Measurements from ENCODE around the gene PPM1B.
"Not testable (repeated sequence)": the region's sequence is repeated elsewhere in the genome, so short reads cannot be mapped to it uniquely, and the experiment has no call there.

The PPM1B gene

DNA sequence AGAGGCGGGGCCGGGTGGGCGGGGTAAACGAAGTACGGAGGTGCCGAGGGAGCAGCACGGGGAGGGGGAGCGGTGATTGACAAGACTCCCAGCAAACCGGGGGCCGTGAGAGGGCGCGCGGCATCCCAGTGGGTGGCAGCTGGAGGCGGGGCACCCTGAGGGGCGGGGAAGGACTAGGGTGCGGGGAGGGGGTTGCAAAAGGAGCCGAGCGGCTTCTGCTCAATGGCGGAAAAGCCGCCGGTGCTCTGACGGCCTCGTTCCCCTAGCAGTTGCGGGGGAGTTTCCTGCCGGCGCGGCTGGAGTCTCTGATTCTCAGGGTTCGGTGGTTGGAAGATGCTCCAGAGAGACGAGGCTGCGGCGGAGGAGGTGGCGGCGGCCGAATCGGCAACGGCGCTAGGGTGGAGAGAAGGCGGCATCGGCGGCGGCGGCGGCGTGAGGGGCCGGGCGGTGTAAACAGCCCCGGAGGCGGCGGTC, at the start of gene PPM1B:
PPM1B (plus strand) TSS at position 195 of the 474 bp plus-strand sequence. CDS start 32,325 bp downstream, outside the sequence.
- DNase-seq, result no peak

DNA sequence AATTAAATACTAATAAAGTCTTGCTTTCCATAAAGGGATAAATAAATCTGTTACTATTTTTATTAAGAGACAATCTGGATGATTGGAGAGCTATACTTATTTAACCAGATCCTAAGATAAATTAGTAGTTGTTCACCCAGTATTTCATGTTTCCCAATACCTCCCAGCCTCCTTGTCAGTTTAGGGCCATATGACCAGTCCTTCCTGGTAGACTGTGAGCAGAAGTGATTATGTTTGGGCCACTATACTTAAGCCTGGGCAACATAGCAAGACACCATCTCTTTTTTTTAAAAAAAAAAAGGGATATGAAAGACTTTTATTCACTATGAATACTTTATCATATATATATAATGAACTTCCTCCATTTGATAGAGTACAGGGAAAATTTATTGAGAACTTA, 48.8 kb upstream of the PPM1B start:
- DNase-seq, result no peak

DNA sequence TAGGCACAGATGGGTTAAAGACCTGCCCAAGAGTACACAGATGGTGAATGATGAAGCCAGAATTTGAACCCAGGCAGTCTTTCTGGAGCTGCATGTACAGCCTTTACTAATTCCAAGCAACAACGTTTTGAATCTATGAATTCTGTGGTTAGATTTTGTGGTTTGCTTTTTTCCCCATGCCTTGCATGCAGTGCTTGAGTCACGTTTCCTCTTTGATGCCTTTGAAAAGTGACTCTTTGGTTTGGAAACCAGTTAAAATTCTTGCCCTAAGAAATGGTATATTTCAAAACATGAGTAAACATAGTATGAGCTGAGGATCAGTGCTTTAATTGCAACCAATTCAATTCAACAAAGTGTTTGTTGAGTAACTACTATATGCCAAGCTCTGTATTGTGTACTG, 48.2 kb upstream of the PPM1B start:
- peak; percentile 34 for DNase-seq

DNA sequence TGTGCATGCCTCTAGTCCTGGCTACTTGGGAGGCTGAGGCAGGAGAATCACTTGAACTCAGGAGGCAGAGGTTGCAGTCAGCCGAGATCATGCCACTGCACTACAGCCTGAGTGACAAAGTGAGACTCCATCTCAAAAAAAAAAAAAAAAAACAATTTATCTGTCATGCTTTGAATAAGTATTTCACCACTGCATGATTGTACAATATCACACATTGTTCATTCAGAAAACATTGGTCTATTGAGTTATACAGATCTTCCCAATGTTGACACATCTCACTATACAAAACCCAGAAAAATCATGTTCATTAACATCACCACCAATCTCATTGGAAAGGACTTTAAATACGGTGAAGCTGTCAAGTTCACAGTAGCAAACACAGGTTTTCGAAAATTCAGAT, 46.8 kb upstream of the PPM1B start:
- no peak for DNase-seq

DNA sequence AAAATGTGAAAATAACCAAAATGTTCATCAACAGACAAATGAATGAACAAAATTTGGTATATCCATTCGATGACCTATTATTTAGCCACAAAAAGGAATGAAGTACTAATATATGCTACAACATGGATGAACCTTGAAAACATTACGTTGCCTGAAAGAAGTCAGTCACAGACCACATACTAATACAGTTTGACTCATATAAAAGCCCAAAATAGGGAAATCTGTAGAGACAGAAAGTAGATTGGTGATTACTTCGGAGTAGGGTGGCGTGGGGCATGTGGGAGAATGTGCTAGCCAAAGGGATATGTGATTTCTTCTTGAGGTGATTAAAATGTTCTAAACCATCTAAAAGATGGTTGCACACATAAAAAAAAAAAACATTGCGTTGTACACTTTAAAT, 44.2 kb upstream of the PPM1B start:
- no peak for DNase-seq

DNA sequence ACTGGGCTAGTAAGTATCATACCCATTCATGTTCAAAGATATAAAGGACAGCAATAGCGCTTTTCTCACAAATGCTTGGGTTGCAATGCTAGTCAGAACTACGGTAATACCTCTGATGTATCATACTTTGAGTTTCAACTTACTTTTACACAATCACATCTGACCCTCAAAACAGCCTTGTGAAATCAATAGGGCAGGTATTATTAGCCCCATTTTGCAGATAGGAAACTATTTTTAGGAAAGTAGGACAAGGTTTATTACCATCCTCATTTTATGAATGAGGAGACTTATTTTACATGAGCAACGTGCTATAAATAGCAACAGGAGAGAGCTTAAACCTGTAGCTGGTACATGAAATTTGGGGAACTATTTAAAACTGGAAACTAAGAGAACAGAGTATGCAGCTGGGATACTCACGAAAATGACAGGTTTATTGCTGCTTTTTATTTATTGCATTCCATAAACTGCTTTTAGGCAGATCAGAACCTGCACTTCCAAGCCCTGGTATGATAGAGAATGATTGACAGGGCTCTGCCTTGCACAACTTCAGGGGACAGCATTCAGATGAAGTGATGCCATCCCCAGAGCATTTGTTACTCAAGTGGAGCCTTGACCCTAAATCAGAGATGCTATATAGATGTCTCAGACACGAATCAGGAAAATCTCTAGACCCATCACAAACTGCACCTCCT, 42.4 kb upstream of the PPM1B start:
- DNase-seq, result no peak

DNA sequence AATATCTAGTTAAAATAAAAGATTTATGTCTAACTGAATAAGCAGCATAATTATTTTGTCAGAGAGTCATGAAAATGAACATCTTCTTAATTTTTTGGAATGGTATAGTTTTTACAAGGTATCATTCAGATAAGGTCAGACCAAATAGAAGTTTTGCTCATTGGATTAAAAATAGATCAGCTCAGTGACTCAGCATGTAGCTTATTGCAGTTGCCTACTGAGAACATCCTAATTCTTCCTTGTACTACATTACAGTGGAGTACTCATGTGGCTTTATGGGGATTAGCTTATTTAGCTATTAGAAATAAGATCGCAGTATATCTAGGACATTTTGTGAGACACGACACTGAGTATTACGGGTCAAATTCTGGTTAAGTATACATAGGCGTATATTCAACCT, 38.2 kb upstream of the PPM1B start:
- peak; percentile 21 for DNase-seq

DNA sequence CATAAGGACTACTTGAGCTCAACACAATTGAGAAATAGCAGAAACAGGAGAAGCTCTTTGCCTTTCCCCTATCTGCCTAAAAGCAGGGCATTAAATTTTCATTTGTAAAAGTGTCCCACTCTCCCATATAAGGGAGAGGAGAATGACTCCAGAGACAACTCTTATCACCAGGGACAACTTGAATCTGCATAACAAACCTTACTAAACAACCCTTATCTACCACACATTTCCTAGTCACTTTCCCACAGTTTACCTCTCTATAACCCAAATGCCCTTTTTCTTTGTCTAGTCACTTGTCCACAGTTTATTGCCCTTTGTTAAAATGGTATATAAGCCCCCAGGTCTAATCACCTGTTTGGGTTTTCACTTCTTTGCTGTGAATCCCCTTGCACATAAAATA, 37.5 kb upstream of the PPM1B start:
- DNase-seq, result no peak

DNA sequence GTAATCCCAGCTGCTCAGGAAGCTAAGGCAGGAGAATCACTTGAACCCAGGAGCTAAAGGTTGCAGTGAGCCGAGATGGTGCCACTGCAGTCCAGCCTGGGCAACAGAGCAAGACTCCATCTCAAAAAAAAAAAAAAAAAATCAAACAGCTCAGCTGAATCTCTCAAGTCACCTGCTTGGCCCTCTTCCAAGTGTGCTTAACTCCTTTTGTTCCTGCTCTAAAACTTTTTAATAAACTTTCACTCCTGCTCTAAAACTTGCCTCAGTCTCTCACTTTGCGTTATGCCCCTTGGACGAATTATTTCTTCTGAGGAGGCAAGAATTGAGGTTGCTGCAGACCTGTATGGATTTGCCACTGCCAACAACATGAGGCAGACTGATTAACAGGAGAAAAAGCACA, 35.1 kb upstream of the PPM1B start:
- DNase-seq, result not testable (repeated sequence)

DNA sequence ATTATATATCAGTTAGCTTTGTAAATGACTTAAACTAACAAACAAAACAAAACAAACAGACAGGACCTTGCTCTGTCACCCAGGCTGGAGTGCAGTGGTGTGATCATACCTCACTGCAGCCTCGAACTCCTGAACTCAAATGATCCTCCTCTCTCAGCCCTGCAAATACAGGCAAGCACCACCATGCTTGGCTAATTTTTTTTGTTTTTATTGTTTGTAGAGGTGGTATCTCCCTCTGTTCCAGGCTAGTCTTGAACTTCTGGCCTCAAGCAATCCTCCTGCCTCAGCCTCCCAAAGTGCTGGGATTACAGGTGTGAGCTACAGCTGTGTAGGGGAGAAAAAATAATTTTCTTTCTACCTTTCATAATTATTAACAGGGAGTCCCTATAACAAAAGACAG, 33.8 kb upstream of the PPM1B start:
- DNase-seq, result no peak

DNA sequence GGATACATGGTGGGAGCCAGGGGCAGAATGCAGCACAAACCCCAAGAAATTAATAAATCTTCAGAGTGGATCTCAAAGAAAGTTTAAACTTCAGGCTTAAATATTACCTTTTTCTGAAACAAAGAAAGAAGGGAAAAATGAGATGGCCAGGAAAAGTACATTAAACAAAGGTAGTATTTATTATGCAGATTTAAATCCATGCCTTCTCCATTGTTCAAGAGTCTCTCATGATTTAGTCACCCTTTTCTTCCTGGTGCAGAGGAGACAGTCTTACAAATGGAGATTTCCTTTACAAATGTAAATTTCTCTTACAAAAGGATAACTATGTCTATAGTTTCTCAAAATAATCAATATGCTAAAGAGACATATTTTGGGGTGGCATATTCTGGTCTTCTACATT, 33.4 kb upstream of the PPM1B start:
- peak; percentile 1 for DNase-seq

DNA sequence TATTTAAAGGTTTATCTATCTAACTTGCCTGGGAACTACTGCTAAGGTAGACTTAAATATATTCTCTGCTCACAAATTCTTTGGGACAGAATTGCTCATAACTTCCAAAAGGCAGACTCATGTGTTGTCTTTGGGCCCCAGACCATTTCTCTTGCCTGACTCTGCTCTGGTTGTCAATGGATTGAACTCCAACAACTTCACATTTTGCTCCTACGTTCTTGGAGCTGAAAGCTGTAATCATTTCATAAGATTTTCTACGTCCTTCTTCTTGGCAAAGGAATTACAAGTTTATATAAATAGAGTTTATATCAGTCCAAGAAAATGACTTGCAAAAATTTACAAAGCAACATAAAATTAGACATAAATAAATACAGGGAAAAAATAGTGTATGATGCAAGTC, 32.9 kb upstream of the PPM1B start:
- peak; percentile 12 for DNase-seq

DNA sequence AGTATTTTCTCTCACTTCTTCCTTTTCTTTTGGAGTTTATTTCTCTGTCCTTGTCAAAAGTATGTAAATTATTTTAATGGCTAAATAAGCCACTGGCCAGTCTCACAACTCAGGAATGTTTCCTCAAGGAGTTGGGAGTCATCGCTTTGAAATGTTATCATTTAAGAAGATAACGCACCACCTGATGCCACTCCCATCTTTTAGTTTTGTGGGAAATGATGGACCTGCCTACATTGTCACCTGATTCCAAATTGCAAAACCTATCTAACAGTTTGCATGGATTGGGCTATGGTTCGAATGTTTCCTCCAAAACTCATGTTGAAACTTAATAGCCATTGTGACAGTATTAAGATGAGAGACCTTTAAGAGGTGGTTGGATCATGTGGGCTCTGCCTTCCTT, 32.4 kb upstream of the PPM1B start:
- DNase-seq, result peak; percentile 49

DNA sequence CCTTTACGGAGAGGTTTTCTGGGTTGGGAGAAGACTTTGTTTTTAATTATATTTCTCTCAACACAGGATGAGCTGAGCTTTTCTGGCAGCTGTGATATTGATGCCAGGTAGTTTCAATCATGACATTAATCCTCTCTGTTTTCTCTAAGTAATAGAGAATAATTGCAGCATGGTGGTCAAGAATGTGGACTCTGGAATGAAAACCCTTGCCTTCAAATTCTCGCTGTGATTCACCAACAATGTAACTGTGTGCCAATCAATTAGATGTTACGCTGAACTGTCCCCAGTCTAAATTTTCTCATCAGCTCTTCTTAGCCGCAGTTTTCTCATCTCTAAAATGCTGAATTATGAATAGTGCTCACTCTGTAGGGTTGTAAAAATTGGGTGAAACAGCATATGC, 31.6 kb upstream of the PPM1B start:
- DNase-seq, result no peak

DNA sequence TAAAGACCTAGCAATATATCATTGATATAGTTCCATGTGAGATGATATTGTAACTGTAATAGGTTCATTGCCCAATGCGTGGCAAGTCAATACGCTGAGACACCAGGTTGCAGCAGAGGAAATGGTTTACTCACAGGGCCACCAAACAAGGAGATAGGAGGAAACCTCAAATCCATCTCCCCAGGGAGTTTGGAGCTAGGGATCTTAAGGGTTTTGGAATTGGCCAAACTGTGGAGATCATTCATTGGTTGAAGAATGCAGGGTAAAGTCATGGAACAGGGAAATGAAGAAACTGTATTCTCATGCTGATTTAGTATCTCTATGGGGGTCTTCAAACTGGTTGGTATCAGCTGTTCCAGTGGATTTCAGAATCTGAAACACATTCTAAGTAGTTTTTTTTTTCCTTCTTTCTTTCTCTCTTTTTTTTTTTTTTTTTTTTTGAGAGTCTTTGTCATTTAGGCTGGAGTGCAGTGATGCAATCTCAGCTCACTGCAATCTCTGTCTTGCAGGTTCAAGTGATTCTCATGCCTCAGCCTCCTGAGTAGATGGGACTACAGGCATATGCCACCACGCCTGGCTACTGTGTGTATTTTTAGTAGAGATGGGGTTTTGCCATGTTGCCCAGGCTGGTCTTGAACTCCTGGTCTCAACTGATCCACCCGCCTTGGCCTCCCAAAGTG, 30.7 kb upstream of the PPM1B start:
- no peak for DNase-seq

DNA sequence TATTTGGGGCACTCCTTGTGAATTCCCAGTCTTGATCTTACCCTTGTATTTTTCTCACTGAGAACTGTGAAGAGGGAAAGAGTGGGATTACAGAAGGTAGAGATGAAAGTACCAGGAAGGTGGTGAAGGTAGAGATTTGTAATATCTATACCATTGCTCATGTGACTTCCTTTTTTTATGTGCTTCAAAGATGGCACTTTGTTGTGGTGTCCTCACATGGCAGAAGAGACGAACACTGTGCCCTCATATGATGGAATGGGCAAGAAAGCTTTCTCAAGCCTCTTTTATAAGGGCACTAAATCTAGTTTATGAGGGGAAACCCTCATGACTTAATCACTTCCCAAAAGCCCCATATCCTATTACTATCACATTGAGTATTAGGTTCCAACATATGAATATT, 28.9 kb upstream of the PPM1B start:
- DNase-seq, result no peak

DNA sequence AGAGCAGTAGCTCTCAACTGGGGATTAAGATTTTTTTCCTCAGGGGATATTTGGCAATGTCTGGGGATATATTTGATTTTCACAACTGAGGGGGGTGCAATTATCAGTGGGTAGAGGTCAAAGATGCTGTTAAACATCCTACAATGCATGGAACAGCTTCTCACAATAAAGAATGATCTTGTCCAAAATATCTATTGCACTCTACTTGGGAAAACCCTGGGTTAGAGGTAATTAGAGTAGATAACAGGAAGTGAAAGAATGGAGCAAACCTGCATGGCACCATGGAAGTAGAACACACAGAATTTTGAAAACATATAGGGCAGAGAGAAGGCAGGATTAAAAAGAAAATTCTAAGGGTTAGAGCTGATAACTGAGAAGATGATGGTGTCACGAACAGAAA, 26.4 kb upstream of the PPM1B start:
- no peak for DNase-seq

DNA sequence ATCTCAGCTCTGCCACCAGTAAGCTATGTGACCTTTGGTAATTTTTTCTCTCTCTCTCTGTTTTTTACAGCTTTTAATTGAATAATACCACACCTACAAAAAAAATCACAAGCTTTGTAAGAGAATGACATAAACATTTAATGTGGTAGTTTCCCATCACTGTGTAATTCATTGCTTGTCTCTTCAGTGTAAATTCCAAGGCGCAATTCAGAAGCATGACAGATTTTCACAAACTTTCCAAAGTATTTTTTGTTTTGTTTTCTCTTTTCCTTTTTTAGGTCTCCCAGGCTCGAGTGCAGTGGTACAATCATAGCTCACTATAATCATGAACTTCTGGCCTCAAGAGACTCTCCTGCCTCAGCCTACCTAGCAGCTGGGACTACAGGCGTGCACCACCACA, 25.0 kb upstream of the PPM1B start:
- no peak for DNase-seq

DNA sequence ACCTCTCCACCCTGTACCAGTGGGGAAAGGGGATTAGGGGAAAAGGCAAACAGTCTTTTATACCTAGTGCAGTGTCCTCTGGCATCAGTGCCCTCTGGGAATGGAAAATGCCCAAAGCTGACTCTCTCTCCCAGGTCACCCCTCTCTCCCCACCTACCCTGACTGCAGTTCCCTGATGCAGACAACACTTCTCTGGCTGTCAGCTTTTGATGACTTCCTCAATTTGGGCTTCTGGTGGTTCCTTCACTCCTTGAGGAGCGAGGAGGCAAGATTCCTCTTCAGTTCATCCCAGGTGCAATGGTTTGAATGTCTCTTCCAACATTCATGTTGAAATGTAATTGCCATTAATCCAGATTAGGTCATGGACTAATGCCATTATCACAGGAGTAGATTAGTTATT, 19.7 kb upstream of the PPM1B start:
- DNase-seq, result no peak

DNA sequence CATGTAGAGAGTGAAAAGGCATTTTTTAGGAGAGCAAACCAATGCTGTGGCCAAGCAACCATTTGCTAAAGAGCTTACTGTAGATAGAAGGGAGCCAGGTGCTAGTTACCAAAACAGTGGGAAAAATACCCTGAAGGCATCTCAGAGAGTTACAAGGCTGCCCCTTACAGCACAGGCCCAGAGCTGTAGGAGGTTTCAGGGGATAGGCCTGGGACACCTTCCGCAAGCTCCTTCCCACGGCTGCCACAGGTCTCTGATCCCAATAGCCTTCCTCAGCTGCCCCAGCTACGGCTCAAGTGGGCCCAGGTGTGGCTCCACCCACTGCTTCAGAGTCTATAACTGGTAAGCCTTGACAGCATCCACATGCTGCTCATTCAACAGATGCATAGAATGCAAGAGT, 18.2 kb upstream of the PPM1B start:
- DNase-seq, result no peak

DNA sequence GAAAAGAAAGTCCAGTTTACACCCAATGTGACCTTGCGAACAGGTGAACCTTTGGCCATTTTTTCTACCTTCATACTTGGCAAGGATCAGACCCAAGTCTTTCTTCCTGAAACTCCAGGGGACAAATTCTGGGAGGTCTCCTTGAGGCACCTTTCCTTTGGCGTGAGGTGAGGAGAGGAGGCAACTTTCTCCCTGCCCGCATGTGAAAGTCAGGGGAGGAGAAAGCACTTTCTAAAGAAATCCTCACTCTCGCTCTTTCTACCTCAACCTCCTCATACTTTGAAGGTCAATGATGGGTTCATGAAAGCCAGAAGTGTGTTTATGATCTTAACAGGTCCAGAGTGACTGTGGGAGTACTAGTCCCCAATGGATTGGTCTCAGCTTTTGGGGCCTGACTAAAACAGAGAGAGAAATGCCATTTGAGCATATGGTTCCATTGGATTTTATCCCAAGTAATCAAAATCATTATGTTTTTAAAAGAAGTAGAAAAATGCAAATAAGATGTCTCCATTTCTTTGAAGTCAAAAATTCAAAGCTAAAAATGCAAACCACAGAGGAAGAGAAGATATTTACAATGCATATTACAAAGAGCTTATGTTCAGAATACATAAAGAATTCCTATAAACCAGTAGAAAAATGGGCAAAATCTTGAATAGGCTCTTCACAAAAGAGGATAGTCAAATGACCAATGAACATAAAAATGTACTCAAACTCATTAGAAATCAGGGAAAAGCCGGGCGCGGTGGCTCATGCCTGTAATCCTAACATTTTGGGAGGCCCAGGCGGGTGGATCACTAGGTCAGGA, 15.6 kb upstream of the PPM1B start:
- DNase-seq, result no peak

DNA sequence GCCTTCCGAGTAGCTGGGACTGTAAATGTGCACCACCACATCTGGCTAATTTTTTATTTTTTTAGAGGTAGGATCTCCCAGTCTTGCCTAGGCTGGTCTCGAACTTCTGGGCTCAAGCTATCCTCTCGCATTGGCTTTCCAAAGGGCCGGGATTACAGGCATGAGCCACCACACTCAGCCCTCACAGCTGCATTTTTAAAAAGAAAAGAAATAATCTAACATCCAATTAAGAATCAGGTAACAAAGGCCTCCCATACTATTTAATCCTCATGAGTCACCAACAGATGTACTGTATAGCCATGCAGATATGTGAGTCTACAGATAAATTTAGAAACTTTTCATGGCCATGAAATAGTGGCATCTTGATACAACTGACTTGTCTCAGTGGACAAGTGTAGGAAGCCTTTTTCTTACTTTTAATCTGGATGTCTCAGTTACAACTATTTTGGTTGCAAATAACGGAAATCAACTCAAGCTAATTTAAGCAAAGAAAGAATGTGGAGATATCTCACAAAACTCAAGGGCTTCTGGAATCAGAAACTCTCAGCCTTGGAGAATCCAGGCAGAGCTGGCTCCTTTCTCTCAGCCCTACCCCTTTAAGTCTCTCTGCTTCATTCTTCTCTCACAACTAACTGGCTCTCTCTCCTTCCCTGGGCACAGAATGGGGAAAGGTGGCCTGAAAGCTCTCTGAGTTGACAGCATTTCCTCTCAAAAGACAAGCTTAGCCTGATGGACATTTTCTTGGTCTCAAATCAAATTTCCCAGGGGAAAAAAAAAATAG, 12.8 kb upstream of the PPM1B start:
- no peak for DNase-seq

DNA sequence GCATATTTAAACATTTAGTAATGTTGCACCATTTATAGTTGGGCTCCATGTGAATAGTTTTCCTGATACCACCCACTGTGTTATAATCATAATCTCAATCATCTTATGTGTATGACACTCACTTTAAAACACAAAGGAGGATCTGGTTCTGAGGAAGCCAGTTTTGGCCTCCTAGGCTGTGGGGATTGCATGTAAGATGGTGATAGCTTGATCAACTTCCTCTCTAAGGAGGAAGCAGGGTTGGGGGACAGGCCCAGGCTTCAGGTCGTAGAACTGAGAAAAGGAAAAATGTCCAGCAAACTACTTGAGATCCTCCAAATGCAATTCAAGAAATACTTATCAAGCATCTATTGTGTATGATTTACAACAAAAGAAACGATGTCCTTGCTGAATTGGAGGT, 4.9 kb upstream of the PPM1B start:
- no peak for DNase-seq
